Measurements from ENCODE around the gene JAZF1.
A peak's percentile ranks its signal among the peaks of the same experiment; 100 is the strongest.

- TF ChIP-seq CTCF (IDR thresholded peaks at IDR 0.05) (peak in 4 of 6 experiments; percentile 52 to 81 (median 62)), POLR2A (IDR thresholded peaks at IDR 0.05) (no peak)
These were observed 259.3 kb downstream of the JAZF1 start for GRCh38 chr7:27921081-27921836.
